Stimulated activated CD4-positive, alpha-beta T cell treated with anti-CD3 and anti-CD28 coated beads, Interleukin-4, amount 100 ng/mL, for 24 hours (primary cell): ENCODE results near the gene TTC24.
A peak's percentile ranks its signal among the peaks of the same experiment; 100 is the strongest.
"Not testable (repeated sequence)": the region's sequence is repeated elsewhere in the genome, so short reads cannot be mapped to it uniquely, and the experiment has no call there.

Experiments
- DNase-seq: peaks from one replicate; pipeline ENCODE4 v3.0.0-alpha.2; 2020

The TTC24 gene

DNA sequence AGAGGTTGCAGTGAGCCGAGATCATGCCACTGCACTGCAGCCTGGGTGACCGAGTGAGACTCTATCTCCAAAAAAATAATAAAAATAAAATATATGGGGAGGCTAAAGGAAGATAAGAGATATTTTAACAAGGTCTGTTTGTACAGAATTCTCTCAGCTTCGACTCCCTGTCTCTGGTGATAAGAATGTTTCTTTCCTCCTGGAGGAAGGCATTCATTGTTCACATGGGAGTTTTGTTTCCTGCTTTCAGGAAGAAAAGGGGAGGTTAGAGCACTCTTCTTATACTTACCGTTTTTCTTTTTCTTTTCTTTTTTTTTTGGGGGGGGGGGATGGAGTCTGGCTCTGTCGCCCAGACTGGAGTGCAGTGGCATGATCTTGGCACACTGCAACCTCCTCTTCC is 10.0 kb downstream of the TTC24 start:
- DNase-seq: no peak

DNA sequence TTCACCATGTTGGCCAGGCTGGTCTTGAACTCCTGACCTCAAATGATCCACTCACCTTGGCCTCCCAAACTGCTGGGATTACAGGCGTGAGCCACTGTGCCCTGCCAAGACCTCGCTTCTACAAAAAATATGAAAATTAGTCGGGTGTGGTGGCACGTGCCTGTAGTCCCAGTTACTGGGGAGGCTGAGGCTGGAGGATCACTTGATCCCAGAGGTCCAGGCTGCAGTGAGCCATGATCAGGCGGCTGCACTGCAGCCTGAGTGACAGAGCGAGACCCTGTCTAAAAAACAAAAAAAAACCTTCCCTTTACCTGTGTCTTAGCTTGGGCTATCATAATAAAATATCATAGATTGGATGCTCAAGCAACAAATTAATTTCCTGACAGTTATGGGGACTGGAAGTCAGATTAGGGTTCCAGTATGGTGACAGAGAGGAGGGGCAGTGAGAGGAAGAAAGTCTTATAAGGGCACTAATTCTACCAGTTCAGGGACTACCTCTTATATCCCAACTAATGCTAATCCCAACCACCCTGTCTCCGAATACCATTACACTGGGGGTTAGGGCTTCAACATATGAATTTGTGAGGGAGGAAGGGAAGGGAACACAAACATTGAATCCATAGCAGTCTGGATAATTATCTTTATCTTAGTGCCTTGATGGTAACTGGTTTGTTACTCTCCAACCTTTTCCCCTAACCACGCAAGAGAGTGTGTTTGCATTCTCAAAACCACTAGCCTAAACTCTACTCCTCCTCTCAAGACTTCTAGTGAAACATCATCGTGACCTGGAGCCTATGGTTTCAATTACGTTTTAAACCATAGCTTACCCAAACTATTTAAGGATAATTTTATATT is 11.0 kb downstream of the TTC24 start:
- no peak for DNase-seq

DNA sequence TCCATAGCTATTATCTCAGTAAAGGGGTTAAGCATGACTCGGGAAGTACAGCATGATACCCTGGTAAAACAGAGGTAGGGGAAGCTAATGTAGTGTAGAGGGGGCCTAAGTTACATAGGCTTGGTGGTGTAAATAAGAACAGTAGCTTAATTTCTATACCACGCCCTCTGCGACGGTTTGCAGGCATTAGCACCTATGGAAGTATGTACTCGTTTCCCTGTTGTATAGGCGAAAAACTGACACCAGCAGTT is 11.6 kb downstream of the TTC24 start:
- no peak for DNase-seq

DNA sequence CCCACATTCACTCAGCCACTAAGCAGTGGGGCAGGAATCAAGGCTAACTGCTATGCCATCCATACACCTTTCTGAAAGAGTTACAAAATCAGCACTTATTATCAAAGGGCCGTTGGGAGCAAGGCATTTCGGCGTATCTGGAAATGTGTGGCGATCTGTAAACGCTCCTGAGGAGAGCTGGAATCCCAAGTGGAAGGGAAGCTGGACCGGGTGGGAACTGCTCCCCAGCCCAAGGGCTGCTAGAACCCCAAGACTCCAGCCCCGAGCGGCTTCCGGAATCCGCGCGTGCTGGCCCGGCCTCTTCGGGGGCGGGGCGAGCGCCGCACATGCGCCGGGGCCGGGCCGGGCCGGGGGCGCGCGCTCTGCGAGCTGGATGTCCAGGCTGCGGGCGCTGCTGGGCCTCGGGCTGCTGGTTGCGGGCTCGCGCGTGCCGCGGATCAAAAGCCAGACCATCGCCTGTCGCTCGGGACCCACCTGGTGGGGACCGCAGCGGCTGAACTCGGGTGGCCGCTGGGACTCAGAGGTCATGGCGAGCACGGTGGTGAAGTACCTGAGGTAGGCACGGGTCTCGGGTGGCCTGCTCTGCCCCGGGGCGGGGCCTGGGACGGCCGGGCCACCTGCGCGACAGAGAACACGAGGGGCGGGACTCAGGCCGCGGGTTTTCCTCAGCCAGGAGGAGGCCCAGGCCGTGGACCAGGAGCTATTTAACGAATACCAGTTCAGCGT is 12.1 kb downstream of the TTC24 start, which contains the start of gene NAXE:
TSS of gene NAXE (plus strand) at position 345 of the 726 bp plus-strand sequence. CDS start at position 374, 29 bp downstream.
- peak; percentile 70 for DNase-seq

DNA sequence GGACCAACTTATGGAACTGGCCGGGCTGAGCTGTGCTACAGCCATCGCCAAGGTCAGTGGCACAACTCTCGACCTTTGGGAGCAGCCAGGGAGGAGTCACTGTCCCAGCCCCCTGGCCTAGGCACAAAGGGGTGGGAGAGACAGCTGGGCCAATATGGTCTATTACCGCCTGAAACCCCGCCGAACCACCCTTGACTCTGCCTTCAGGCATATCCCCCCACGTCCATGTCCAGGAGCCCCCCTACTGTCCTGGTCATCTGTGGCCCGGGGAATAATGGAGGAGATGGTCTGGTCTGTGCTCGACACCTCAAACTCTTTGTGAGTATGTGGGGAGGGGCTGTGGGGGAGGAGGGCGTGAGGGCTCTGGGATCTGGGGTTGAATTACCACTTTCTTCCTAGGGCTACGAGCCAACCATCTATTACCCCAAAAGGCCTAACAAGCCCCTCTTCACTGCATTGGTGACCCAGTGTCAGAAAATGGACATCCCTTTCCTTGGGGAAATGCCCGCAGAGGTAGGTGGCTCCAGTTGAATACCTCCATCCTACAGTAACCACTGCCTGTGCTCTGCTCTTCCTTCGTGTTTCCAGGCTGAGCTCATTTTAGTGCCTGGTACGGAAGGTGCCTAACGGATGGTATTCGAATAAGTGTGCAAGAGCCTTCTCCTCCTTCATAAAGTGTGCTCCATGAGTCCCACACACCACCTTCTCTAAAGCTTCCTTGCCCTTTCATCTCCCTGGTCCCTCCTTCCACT is 12.8 kb downstream of the TTC24 start:
- no peak for DNase-seq

DNA sequence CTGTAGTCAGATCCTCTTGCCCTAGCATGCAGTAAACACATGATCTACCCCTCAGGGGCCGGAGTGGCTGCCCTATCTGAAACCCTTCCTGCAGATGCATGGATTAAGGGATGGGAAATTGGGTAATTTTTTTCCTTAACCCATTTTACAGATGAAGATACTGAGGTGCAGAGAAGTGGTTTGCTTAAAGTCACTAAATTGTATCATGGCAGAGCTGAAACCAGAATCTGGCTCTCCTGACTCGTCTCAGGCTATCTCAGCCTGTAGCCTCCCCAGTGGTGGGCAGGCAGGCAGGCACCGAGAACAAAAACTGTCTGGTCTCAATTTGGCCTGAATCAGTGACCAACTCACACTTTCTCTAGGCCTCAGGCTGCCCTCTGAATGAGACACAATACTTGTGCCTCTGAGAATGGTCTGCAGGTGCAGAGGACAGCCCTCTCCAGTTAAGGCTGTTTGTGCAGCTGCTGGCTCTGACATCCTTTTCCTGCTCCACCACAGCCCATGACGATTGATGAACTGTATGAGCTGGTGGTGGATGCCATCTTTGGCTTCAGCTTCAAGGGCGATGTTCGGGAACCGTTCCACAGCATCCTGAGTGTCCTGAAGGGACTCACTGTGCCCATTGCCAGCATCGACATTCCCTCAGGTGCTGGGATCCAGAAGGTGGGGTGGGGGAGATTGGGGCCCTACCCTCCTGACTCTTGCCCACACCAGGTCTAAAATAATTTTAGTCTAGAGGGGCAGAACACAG is 13.6 kb downstream of the TTC24 start:
- no peak for DNase-seq

DNA sequence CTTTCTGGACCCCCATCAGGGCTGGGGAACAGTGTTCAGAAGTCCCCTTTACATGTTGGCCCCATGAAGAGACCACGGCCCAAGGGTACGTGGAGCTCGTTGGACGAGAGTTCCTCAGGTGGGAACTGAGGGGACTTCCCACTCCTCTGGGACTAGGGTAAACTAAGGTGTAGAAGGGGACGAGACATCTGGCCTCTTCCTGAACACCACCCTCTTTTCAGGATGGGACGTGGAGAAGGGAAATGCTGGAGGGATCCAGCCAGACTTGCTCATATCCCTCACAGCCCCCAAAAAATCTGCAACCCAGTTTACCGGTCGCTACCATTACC is 14.1 kb downstream of the TTC24 start:
- no peak for DNase-seq

DNA sequence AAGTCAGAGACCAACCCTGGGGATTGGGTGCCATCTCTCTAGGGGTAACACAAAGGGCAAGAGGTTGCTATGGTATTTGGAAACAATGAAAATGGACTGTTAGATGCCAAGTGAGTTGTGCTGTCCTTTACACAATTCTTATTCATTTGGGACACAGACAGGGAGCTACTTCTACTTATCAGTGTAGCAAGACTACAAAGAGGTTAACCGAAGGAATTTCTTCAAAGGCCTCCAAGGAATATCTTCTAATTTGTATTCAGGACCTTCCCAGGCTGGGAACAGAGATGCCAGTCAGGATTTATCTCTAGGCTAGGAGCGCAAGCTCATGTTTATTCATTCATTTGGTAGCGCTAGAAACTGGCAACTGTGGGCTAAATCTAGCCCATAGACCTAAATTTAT is 14.7 kb downstream of the TTC24 start:
- DNase-seq: no peak

DNA sequence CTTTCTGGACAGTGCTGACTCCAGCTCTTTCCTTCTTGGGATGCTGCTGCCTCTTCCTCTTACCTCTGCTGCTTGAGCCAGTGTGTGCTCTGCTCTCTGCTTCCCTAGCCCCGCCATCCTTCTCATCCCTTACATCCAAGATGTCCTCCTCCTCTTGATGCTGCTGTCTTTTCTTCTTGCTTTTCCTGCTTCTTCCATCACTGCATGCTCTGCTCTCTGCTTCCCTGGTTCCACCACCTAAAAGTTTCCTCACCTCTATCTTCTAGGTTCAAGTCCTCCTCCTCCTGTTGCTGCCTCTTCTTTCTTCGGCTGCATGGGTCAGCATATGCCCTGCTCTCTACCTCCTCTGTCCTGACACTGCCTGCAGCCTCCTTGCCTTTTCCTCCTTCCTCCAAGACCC is 15.5 kb downstream of the TTC24 start:
- no peak for DNase-seq

DNA sequence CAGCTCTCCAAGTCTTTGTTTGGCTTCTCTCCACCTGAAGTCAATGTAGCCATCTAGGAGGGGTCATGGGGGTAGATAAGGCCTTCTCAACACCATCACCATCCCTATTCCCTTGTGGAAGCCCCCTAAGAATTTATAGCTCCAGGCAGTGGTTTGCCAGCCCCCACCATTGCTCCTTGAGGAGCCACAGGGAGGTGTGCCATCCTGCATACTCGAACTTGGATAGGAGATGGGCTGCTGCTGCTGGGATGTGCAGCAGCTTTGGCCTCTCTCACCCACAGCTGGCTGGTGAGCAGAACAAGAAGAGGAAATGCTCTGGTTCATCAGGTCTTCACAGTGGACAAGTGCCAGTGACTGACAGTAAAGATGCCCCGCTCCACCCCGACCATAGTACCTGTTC is 16.9 kb downstream of the TTC24 start:
- DNase-seq: no peak

DNA sequence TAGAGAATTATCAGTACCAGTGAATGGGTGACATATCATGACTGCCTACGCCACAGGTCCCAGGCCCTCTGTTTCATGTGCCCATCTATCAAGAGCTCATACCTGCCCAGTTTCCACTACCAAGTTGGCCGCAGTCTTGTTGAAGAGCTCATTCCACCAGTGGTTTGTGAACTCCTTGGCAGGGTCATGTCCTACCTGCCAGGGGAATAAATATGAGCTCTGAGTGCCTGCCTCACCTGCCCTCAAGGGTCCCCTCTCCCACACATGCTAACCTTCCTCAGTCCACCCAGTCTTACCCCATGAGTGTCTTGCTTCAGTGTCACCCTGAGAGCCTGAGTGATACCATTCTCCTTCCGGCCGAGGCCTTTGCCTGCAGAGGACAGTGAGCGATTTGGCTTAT is 18.6 kb downstream of the TTC24 start:
- no peak for DNase-seq

DNA sequence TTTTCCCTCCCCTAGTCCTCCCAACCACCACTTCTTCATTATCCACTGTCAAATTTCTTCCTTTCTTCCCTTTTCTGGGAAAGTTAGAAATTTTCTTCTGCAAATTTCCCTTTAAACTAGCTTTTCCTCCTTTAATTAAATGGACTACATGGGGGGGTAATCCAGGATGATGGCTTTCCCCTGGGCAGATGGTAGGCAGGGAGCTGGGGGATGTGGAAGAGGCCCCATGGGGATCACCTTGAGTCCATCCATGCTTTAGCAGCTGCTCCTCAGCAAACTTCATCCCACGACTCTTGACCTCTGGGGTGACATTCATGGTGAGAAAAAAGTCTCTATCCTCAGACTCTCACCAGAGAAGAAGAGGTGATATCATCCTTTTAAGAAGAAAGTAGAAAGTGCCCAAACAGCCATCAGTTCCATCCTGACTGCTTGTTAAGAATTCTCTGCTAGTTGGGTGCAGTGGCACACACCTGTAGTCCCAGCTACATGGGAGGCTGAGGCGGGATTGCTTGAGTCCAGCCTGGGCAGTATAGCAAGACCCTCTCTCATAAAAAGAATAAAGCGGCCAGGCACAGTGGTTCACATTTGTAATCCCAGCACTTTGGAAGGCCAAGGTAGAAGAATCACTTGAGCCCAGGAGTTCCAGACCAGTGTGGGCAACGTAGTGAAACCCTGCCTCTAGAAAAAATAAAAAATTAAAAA is 19.4 kb downstream of the TTC24 start:
- DNase-seq: no peak

DNA sequence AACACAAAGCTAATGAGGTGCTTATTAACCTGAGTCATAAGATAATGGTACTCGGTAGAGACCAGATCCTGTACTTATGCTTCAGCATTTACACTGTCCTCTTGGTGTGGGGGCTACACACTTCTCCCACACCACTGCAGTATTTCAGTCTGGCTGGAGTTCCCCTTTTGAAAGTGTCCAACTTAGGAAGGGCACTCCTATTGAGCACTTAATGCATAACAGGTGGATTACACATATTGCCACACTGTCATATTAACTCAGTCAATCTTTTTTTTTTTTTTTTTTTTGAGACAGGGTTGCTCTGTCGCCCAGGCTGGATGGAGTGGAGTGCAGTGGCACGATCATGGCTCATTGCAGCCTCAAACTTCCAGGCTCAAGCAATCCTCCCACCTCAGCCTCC is 20.3 kb downstream of the TTC24 start:
- DNase-seq: no peak

DNA sequence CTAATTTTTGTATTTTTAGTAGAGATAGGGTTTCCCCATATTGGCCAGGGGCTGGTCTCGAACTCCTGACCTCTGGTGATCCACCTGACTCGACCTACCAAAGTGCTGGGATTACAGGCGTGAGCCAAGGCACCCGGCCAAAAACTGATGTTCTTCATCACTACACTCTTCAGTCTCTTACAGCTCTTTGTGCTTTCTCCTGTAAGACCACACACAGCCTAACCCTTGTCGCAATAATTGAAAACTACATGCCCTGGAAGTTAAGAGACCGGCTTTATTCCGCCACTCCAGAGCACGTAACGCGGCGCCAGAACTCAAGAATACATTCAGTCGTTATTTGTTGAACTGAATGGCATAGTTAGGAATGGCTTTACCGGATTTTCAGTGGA is 21.2 kb downstream of the TTC24 start:
- DNase-seq: no peak

DNA sequence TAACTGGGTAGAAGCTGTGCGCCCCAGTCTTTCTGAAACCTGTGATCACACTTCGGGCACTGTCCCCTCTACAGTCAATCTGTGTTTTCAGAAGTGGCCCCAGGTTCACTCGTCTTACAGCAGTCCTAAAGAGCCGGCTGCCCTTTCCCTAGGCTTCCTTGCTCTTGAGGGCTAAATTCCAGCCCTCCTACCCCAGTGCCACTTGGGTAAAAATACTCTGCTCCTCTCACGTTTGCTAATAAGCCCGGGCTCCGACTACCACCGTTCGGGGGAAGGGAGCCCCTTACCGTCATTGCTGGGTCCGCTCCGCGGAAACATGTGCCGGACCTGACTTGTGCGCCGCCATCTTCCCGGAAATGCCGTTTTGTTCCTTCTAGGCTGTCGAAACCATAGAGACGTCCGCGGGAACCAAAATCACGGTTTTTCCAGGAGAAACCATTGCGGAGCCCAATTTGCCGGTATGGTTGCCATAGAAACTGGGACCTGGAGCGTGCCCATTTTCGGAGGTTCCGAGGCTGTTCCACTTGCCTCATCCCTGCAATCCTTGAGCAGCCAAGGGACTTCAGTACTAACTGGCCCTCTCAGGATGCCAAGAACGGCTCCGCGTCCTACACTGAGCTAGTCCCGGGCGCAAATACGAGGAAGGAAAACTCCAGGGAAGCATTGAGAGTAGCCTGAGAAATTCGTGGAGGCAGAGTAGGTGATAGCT is 21.8 kb downstream of the TTC24 start, which contains the start of gene GPATCH4:
TSS of gene GPATCH4 (minus strand) at position 358 of the 709 bp plus-strand sequence.
- DNase-seq: peak; percentile 84

DNA sequence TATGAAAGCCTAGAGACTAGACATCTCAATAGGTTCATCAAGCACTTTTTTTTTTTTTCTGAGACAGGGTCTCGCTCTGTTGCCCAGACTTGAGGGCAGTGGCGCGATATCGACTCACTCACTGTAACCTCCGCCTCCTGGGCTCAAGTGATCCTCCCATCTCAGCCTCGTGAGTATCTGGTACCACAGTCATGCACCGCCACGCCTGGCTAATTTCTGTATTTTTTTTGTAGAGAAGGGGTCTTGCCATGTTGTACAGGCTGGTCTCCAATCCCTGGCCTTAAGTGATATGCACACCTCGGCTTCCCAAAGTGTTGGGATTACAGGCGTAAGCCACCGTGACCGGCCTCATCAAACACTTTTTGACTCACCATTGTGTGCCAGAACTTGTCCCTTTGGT is 22.4 kb downstream of the TTC24 start:
- DNase-seq: no peak

DNA sequence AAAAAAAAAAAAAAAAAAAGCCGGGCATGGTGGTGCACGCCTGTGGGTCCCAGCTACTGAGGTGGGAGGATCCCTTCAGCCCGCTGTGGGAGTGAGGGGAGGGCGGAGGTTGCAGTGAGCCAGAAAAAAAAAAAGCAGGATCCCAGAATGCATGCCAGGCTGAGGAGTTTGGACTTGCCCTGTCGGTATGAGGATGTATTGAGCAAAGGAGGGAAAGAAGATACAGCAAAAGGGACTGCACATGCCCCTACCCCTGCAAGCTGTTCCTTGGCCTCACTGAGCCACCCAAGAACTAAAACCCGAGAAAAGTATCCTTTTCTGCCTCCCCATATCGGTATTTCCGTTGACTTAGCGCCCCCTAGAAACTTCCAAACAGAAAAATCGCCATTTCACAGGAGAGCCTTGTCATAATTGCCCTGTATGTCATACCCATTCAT is 23.1 kb downstream of the TTC24 start:
- DNase-seq: no peak

DNA sequence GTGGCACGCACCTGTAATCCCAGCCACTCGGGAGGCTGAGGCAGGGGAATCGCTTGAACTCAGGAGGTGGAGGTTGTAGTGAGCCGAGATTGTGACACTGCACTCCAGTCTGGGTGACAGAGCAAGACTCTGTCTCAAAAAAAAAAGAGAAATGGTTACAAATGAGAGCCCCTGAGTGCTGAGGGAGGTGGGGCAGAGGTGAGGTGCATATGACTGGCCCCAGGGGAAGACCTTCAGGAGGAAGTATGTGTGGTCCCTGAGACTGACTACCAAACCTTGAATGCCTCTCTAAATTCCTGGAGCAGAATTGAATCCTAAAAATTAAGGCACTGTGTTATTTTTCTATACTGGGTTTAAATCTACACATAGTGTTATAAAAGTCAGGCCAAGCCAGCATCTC is 27.8 kb downstream of the TTC24 start:
- not testable (repeated sequence) for DNase-seq

DNA sequence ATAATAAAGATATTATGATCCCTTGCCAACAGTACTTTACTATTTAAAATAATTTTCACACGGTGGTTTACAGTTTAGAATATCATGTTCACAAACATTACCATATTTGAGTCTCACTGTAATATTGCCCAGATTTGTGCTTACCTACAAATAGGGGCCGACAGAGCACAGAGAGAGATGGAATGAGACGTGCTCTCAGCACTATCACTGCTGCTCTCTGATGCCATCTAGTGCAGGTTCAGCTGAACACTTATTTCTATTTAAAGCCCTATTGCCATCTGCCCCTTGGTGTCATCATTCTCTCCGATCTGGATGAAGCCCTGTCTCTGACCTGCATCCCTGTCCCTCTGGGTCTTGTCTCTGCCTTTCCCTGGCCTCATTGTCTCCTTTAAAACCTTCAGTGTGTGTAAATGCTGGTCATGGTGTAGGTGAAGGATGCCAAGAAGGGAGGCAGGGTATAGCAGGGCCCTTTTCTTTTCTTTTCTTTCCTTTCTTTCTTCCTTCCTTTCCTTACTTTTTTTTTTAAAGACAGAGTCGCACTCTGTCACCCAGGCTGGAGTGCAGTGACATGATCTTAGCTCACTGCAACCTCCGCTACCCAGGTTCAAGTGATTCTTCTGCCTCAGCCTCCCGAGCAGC is 28.6 kb downstream of the TTC24 start:
- peak; percentile 72 for DNase-seq

DNA sequence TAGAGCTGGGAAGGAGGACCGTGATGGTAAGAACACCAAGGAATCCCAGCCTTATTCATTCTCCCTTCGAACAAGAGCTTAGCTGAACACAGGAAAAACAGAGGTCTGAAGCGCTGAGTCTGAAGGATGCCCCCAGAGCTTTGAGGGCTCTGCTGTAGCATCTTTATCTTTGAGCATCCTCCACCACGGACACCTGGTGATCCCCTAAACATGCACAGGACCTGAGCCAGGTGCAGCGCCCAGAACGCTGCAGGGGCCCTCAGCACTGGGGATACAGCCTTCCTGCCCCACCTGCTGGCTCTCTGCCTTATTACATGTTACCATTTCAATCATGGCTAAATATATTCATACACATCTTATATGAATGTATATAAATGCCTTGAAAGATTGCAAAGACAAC is 29.5 kb downstream of the TTC24 start:
- peak; percentile 65 for DNase-seq

DNA sequence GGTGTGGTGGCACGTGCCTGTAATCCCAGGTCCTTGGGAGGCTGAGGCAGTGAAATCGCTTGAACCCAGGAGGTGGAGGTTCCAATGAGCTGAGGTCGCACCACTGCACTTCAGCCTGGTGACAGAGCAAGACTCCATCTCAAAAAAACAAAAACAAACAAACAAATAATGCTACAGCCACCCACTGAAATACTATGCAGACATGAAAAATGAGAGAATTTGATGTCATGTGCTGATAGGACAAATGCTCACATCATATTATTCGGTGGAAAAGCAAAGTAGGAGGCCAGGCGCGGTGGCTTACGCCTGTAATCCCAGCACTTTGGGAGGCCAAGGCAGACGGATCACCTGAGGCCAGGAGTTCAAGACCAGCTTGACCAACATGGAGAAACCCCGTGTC is 30.5 kb downstream of the TTC24 start:
- not testable (repeated sequence) for DNase-seq
